ENCODE data around the gene KRT82. TPM values are rescaled to one million over a fixed set of nuclear protein-coding genes. Genes with fewer than 3 reads are reported as not detected.

KRT82 gene
- polyA plus RNA-seq, 3 donors, result not detected

DNA sequence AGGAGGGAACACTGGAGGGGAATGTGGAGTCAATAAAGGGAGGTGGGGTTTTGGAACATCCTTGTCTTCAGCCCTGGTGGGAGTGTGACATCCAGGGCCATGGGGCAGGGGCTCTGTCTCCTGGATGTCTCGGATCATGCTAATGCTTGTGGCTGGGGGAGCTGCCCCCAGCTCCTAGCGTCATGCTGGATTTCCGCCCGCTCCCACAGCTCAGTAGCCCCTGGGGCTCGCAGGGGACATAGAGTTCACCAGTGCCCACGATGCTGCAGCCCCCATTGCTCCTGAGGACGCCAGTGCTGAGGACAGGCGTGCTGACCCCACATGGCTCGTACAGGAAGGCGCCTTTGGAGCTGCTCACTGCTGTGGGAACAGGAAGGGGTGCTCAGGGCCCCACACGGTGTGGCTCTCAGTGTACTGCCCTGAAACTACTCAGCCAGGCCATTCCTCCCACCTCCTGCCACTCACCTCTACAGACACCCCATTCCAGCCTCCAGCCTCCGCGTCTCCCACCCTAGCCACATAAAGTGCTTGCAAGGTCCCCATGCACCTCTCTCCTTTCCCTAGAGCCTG is 11.2 kb downstream of the KRT82 start:
- WGBS, 3 donors, result 81 to 87% (median 81%) methylated on average over 13 of the region's 13 CpGs
- no peak overlapping the region for H3K27ac ChIP-seq (ENCODE audit: low read depth, low read length)

DNA sequence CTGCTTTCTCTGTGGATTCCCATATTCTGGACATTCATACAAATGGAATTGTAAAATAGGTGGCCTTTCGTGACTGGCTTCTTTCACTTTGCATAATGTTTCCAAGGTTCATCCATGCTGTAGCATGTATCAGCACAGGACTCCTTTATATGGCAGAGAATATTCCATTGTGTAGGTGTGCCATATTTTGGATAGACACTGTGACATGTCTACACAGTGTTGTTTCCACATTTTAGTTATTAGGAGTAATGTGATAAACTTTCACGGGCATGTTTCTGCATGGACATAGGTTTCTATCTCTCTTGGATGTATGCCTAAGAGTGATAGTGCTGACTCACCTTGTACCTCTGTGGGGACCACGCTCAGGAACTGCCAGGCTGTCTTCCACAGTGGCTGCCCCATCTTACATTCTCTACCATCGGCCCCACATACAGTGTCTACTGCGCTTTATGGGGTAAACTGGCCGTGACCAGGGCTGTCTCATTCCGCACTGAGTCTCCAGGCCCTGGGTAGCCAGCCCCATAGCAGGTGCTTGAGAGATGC is 13.6 kb downstream of the KRT82 start:
- H3K27ac ChIP-seq (ENCODE audit: low read depth, low read length), result no peak overlapping the region
- WGBS, 3 donors, result 91 to 94% (median 92%) methylated on average over 7 of the region's 7 CpGs

GRCh38 chr12:52391618-52392002 is 14.5 kb downstream of the KRT82 start:
- no peak overlapping the region for H3K27ac ChIP-seq (ENCODE audit: low read depth, low read length)
- WGBS, 3 donors, result 28 to 49% (median 47%) methylated on average over 3 to 4 of the region's 4 CpGs

GRCh38 chr12:52390739-52391617 is 15.2 kb downstream of the KRT82 start:
- H3K27ac ChIP-seq (ENCODE audit: low read depth, low read length), result no peak overlapping the region
- 64 to 68% (median 67%) methylated on average over 11 of the region's 11 CpGs for WGBS, 3 donors

GRCh38 chr12:52389313-52390207 is 16.6 kb downstream of the KRT82 start:
- no peak overlapping the region for H3K27ac ChIP-seq (ENCODE audit: low read depth, low read length)
- 43 to 45% (median 43%) methylated on average over 9 of the region's 9 CpGs for WGBS, 3 donors

DNA sequence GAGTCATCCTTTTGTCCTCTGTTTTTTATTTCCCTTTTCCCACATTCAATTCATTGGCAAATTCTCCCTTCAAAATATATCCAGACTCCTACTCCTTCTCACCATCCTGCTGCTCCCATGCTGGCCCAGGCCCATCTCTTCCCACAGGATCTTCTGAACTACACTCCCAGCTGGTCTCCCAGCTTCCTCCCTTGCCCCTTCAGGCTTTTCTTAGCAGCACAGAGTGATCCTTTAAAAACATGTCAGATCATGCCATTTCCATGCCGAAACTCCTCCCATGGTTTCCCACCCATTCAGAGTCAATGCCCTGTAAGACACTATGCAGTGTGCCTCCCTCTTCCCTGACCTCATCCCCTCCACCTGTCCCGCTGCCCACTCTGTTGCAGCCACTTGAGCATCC is 18.3 kb downstream of the KRT82 start:
- WGBS, 3 donors, result 81 to 86% (median 85%) methylated on average over 2 of the region's 2 CpGs
- no peak overlapping the region for H3K27ac ChIP-seq (ENCODE audit: low read depth, low read length)

DNA sequence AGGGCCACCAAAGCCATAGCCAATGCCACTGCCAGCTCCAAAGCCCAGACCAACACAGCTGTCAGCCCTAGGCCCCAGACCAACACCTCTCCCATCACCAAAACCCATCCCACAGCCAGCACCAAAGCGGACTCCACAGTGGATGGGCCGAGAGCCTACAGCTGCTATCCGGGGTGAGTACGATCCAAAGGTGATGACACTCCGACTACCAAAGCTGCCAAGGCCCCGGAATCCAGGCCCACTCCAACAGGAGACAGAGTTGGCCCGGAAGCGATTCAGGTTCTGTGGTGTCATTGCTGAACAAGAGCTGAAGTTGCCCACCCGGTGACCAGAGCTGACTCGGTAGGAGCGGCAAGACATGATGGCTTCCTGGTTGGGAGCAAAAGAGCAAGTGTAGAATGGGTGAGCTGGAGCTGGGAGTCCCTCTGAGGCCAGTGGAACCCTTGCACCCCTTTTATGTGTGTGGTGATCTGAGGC is 20.9 kb downstream of the KRT82 start, which contains the start of gene KRT84:
Gene KRT84 (minus strand): TSS at position 427 of the 477 bp plus-strand sequence. CDS start 67 bp downstream, at position 360.
- 96 to 97% (median 97%) methylated on average over 11 of the region's 11 CpGs for WGBS, 3 donors
- no peak within 1 kb of the TSS for H3K27ac ChIP-seq (ENCODE audit: low read depth, low read length)

GRCh38 chr12:52383331-52383730 is 22.8 kb downstream of the KRT82 start:
- 88 to 89% (median 88%) methylated on average over 3 of the region's 3 CpGs for WGBS, 3 donors
- H3K27ac ChIP-seq (ENCODE audit: low read depth, low read length), result no peak overlapping the region

GRCh38 chr12:52382854-52383253 is 23.3 kb downstream of the KRT82 start:
- no peak overlapping the region for H3K27ac ChIP-seq (ENCODE audit: low read depth, low read length)
- WGBS, 3 donors, result 52 to 76% (median 62%) methylated on average over 2 of the region's 2 CpGs

- WGBS, 3 donors, result 87 to 90% (median 87%) methylated on average over 8 of the region's 8 CpGs
Measured at GRCh38 chr12:52381206-52381605, 24.9 kb downstream of the KRT82 start.

GRCh38 chr12:52380271-52380694 is 25.9 kb downstream of the KRT82 start:
- WGBS, 3 donors, result 54 to 62% (median 57%) methylated on average over 15 of the region's 15 CpGs
- no peak overlapping the region for H3K27ac ChIP-seq (ENCODE audit: low read depth, low read length)

More at GRCh38 chr12:52381206-52381605, 24.9 kb downstream of the KRT82 start:
- no peak overlapping the region for H3K27ac ChIP-seq (ENCODE audit: low read depth, low read length)

GRCh38 chr12:52379536-52379935 is 26.6 kb downstream of the KRT82 start:
- H3K27ac ChIP-seq (ENCODE audit: low read depth, low read length), result no peak overlapping the region
- 85 to 92% (median 88%) methylated on average over 6 of the region's 6 CpGs for WGBS, 3 donors

- H3K27ac ChIP-seq (ENCODE audit: low read depth, low read length), result no peak overlapping the region
- 78 to 89% (median 82%) methylated on average over 10 to 19 of the region's 19 CpGs for WGBS, 3 donors
Measured at GRCh38 chr12:52378091-52378490, 28.0 kb downstream of the KRT82 start.

- 86 to 90% (median 88%) methylated on average over 8 of the region's 8 CpGs for WGBS, 3 donors
- no peak overlapping the region for H3K27ac ChIP-seq (ENCODE audit: low read depth, low read length)
Measured at GRCh38 chr12:52377266-52377665, 28.9 kb downstream of the KRT82 start.

DNA sequence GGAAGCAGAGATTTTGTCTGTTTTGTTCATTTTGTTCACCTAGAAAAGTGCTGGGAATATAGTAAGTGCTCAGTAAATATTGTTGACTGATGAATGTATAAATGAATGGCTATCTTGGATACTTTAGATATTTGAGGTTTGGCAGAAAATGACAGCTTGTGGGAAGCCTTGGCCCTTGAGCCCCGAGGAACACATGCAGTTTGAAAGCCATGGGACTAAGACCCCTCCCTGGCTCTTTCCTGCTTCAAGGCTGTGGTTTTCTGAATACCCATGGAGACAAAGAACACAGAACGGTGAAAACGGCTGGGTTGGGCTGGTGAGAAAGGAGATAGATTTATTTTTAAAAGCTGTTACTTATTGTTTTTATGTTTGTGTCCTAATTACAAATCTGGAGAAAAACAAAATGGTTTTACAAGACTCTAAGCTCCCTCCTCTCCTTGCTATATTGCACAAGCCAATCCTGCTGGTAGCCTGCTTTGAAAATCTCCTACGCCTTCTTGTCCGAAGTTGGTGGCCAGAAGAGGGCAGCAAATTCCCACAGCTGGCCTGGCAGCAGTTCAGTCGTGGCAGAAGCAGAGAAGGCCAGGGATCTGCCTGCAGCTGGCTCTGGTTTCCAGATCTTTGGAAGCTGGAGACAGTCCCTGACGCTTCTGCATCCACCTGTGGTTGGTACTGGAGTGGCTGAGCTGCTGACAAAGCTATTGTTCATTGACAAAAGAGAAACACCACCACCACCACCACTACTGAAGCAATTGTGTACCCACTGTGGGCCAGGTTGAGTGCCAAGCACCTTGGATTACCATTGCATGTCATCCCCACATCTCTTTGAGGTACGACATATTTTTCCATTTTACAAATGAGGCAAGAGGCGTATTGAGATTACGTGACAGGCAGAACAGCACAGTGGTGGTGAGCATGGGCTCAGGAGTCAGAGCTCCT is 33.6 kb downstream of the KRT82 start:
- no peak overlapping the region for H3K27ac ChIP-seq (ENCODE audit: low read depth, low read length)
- WGBS, 3 donors, result 34 to 35% (median 35%) methylated on average over 10 of the region's 10 CpGs

- WGBS, 3 donors, result 70 to 81% (median 77%) methylated on average over 3 of the region's 3 CpGs
- H3K27ac ChIP-seq (ENCODE audit: low read depth, low read length), result no peak overlapping the region
Measured at GRCh38 chr12:52371716-52372115, 34.4 kb downstream of the KRT82 start.

DNA sequence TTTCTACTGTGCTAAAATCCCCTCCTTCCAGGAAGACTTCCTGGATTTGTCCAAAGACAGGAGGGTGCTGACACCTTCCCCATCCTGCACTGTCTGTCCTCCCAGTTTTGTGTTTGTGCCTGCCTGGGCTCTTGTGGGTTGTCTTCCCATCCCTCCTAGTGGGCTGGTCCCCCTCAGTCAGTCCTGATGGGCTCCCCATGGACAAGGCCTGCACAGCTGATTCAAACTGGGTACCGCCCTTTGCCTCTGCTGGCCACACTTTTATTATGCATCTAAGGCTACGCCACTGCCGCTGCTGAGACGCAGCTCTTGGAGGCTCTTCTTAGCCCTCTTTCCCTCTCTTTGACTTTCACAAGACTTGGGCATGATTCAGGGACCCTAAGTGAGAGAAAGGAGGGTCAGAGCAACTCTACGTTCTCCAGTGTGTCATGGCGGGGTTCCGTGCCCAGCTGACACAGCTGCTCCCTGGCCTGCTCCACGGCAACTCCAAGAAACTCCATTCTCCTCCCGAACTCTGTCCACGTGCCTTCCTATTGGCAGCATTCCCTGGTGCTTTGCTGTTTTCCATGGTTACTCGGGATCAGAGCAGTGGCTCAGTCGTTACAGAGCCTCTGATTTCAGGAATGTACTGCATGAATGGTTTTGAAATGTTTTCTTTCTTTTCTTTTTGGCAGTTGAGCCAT is 35.1 kb downstream of the KRT82 start:
- H3K27ac ChIP-seq (ENCODE audit: low read depth, low read length), result no peak overlapping the region
- WGBS, 3 donors, result 56 to 79% (median 60%) methylated on average over 12 of the region's 12 CpGs

Measured in adipose tissue (tissue), 3 donors.